Pulmonary artery endothelial cell (primary cell): ENCODE measurements around the gene OR10K1. TPM values are rescaled to one million over a fixed set of nuclear protein-coding genes. Genes with fewer than 3 reads are reported as not detected.
"Not testable (repeated sequence)": the region's sequence is repeated elsewhere in the genome, so short reads cannot be mapped to it uniquely, and the experiment has no call there.

Experiments
- DNase-seq: peaks from one replicate; pipeline ENCODE4 v3.0.0-alpha.2; 2011; ENCODE audit warnings: low read depth, low spot score
- total RNA-seq: library from RNA; depleted of rRNA; stranded (reverse); fragments of >200 nt; gene quantifications from 2 replicates; pipeline ENCODE4 v1.2.3, GENCODE V29; 2014

The OR10K1 gene, protein sequence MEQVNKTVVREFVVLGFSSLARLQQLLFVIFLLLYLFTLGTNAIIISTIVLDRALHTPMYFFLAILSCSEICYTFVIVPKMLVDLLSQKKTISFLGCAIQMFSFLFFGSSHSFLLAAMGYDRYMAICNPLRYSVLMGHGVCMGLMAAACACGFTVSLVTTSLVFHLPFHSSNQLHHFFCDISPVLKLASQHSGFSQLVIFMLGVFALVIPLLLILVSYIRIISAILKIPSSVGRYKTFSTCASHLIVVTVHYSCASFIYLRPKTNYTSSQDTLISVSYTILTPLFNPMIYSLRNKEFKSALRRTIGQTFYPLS
- total RNA-seq: not detected in 2 replicates

- no peak for DNase-seq
Measured at GRCh38 chr1:158461534-158461933, at the start of gene OR10K1. TSS of gene OR10K1 (plus strand) at chr1:158461834. CDS start at chr1:158465562, 3,728 bp downstream.

DNA sequence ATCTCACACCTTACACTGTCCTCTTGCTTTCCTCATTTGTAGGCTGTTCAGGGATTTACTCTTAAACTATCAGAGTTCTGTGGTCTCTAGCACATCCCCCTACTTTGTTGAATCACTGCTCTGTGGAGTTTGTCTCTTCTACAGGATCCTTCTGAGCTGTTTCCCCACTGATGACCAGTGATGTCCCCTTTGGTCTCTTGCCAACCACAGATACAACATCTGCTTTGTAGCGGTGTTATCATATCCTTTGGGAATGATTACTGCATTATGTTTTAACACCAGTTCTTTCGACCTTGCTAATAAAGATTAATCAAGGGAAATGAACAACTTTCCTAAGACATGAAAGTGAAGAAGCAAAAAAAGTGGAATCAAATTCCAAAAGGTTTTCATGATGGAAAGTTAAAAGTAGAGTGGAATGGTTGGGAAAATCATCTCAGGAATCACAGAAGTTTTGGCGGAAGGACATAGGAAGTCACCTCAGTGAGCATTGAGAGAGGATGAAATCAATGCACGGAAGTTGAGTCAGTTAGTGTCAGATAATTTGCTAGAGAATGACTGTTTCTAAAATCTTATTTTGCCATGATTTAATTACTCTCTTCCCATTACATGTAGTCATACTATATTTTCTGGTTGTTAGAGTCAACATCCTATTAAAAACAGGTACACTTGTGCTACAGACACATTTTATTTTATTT is 46.8 kb upstream of the OR10K1 start:
- DNase-seq: no peak

- DNase-seq: no peak
Measured at GRCh38 chr1:158417586-158417985, 44.0 kb upstream of the OR10K1 start.

GRCh38 chr1:158422212-158422611 is 39.4 kb upstream of the OR10K1 start:
- DNase-seq: no peak

DNA sequence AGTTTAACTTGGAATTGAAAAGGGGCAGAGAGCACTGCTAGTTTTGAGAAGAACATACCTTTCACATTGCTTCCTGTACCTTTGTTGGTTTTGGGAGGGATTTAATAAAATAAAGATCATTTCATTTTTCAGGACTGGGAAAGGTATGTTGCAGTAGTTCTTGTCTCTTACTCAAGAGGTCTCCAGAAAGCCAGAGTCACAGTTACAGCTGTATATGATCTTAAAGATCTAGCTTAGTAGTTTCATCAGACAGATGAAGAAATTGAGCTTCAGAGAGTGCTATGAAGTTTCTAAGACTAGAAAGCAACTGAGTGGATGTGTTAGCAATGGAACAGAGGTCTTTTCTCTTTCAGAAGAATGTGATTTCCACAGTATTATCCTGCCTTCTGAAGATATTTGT is 36.6 kb upstream of the OR10K1 start:
- no peak for DNase-seq

DNA sequence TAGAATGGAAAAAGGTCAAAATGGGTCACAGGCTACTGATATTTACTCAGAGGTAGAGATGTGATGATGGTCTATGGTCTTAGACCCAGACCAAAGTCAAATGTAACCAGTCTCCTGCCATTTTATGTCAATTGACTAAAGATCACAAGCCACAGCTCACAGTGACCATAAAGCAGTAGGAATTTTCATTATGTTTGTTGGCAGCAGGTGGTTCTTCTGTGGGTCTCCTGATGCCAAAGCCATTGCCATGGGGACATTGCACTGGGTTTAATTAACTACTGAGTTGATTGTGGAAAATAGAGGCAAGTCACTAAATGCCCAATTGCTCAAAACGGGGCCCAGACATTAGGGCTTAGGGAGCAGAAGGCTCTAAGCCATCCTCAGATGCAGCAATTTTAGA is 35.5 kb upstream of the OR10K1 start, which contains the start of gene OR10K2:
Gene OR10K2, minus strand, starts transcription at position 101 of the 400 bp plus-strand sequence. CDS start 5,371 bp downstream, outside the sequence.
- no peak for DNase-seq

DNA sequence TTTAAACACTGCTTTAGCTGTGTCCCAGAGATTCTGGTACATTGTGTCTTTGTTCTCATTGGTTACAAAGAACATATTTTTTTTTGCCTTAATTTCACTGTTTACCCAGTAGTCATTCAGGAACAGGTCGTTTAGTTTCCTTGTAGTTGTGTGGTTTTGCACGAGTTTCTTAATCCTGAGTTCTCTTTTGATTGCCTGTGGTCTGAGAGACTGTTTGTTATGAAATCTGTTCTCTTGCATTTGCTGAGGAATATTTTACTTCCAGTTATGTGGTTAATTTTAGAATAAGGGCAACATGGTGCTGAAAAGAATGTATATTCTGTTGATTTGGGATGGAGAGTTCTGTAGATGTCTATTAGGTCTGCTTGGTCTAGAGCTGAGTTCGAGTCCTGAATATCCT is 31.5 kb upstream of the OR10K1 start:
- not testable (repeated sequence) for DNase-seq

- no peak for DNase-seq
Measured at GRCh38 chr1:158434741-158435140, 26.9 kb upstream of the OR10K1 start.

DNA sequence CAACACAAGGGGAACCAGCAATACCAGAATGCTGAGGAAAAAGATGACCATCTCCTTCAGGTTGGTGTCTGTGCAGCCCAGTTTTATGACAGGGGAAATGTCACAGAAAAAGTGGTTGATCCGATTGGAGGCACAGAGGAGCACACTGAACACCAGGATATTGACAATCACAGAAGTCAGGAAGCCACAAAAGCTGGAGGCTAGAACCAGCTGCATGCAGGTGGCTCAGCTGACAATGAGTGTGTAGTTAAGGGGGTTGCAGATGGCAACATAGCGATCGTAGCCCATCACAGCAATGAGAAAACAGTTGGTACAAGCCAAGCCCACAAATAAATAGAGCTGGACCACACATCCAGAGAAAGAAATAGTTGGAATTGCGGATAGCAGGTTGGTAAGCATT is 16.3 kb upstream of the OR10K1 start:
- no peak for DNase-seq

- DNase-seq: no peak
Measured at GRCh38 chr1:158454537-158454936, 7.1 kb upstream of the OR10K1 start.

DNA sequence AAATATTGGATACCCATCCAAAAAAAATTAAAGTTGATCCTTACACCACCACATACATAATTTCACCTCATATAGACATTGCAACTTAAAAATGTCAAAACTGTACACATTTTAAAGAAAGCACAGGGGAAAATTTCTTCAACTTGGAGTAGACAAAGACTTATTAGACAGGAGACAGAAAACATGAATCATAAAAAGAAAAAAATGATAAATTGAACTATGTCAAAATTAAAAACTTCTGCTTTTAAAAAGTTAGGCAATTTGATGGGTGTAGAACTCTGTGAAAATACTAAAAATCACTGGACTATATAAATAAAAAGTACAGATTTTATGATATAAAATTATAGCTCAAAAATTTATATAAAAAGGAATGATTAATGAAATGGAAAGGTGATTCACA is 4.4 kb upstream of the OR10K1 start:
- no peak for DNase-seq

- no peak for DNase-seq
Measured at GRCh38 chr1:158458263-158458662, 3.4 kb upstream of the OR10K1 start.

GRCh38 chr1:158471920-158472319 is 10.3 kb downstream of the OR10K1 start, which contains the start of gene OR10R2:
TSS of gene OR10R2 (plus strand) at chr1:158472220. CDS start at chr1:158472326, 106 bp downstream.
- no peak for DNase-seq

DNA sequence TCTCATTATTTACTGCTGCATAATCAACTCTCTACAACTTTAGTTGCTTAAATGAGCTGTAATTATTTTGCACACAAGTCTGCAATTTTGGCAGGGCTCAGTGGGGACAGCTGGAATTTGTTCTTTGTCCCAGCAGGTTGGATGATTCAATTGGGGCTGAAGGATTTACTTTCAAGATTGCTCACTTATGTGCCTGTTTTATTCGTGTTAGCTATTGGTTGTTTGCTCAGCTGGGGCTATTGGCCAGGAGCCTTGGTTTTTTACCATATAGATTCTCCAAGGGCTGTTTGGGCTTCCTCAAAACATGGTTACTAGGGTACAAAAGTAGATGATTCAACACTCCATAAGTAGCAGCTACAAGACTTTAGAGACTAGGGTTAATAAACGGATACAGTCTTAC is 23.8 kb downstream of the OR10K1 start:
- DNase-seq: no peak

GRCh38 chr1:158491316-158491715 is 29.7 kb downstream of the OR10K1 start:
- no peak for DNase-seq

- no peak for DNase-seq
Measured at GRCh38 chr1:158493054-158493453, 31.4 kb downstream of the OR10K1 start.

DNA sequence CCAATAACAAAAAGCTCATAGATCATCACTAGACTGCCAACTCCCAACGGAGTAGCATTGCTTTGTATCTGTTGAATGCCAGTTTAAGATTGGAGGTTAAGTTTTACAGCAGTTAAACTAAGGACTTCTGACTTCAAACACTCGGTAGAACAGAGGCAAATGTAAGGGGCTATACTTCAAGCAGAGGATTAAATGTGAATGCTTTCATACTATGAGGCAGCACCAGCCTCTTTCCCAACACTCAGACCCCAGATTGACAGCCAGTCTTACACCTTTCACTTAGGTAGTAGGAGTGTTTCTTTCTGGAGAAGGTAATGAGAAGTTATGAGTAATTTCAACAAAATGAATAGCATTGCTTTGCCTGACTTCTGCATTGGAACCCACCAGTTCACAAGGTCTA is 33.2 kb downstream of the OR10K1 start:
- no peak for DNase-seq

DNA sequence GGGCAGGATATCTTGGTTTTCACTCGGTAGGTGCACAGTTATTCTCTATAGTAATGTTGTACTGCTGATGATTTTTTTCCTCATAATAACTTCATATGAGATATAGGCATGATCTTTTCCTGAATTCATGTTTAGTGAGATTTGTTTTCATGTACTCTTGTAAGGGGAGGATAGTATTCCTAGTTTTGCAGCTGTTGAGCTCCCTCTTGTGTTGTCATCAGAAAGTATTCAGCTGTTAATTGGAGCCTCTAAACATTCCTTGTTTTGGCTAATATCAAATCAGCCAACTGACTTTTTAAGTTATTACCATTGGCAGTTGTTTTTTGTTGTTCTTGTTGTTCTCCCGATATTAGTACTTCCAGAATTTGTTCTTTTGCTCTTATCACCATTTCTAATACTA is 34.7 kb downstream of the OR10K1 start:
- no peak for DNase-seq

DNA sequence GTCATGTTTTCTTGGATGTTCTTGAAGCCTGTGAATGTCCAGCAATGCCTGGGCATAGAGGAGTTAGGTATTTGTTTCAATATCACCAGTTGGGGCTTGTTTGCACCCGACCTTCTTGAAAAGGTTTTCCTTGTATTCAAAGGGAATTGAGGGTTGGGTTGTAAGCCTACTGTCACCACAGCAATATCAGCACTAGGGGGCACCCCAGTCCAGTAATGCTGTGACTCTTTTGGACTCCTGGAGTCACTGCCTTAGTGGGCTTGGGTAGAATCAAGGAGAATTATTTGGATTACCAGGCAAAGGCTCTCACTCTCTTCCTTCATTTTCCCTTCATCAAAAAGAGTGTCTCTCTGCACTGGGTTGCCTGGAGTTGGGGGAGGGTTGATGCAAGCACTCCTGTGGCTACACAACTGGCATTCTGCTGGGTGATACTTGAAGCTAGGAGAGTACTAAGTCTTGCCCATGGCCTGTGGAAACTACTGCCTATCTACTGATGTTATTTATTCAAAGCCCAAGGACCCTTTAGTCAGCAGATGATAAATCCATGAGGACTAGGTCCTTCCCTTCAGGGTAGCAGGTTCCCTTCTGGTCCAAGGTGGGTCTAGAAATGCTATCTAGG is 44.8 kb downstream of the OR10K1 start:
- no peak for DNase-seq

DNA sequence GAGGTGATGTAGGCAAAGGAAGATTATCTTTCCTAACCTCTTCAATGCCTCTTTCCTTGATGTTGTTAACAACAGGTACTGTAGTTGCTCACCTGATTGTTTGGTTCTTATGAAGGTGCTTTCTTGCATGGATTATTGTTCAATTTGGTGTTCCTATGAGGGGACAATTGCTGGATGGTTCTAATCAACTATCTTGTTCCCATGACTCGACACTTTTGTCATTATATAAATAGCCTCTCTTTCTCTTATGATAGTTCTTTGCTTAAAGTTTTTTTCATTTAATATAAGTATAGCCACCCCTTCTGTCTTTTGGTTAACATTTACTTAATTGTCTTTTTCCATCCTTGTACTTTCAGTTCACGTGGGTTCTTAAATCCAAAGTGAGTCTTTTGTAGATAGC is 45.9 kb downstream of the OR10K1 start:
- DNase-seq: no peak

GRCh38 chr1:158509471-158510156 is 48.0 kb downstream of the OR10K1 start:
- DNase-seq: no peak

DNA sequence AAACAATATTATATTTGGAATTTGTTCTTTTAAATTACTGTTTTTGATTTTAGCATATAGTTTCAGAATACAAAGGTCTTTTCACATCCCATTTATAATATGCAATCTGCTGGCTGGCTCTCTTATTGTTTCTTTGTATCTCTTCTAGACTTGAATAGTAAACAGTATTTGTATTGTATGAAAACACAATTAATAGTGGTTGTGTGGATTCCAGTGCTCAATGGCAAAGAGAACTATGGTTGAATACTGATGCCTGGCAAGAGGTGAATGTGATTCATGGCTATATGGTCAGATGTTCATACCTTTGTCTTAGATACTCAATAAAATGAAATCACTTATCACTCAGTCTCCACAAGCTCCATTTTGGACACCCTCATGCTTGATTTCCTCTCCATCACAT is 55.3 kb downstream of the OR10K1 start:
- no peak for DNase-seq
